Measurements from ENCODE around the gene DPF1.

DPF1 gene

DNA sequence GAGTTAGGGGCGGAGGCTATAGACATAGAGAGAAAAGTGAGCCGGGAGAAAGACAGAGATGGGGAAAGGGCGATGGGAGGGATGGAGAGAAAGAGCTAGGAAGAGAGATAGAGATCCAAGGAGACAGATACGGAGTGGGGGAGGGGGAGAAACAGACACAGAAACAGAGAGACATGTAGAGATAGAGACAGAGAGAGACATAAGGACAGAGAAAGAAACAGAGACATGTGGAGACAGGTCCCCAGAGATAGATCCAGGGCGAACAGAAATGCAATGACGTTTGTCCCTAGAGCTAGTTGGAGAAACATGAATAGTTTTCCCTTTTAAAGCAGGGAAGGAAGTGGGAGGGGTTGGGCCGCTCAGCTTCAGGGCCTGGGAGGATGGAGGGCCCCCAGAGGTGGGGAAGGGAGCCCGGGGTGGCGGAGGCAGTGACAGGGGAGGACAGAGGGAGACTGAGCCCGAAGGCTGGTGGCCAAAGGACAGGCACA lies 27.6 kb upstream of the DPF1 start:
- Mint-ChIP-seq H3K27me3 (ENCODE audit: low read depth, poor library complexity) (peaks cover 21% of the 10 kb centered on the region), H3K36me3 (ENCODE audit: low read depth) (no peaks in the 10 kb centered on the region), H3K4me3 (peak overlapping the region; percentile 70), H3K9me3 (no peaks in the 10 kb centered on the region), H3K4me1 (peaks cover 50% of the 10 kb centered on the region), H3K27ac (peak overlapping the region; percentile 6)
- TF ChIP-seq, protein P1, sequence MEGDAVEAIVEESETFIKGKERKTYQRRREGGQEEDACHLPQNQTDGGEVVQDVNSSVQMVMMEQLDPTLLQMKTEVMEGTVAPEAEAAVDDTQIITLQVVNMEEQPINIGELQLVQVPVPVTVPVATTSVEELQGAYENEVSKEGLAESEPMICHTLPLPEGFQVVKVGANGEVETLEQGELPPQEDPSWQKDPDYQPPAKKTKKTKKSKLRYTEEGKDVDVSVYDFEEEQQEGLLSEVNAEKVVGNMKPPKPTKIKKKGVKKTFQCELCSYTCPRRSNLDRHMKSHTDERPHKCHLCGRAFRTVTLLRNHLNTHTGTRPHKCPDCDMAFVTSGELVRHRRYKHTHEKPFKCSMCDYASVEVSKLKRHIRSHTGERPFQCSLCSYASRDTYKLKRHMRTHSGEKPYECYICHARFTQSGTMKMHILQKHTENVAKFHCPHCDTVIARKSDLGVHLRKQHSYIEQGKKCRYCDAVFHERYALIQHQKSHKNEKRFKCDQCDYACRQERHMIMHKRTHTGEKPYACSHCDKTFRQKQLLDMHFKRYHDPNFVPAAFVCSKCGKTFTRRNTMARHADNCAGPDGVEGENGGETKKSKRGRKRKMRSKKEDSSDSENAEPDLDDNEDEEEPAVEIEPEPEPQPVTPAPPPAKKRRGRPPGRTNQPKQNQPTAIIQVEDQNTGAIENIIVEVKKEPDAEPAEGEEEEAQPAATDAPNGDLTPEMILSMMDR (IDR thresholded peaks at IDR 0.05) = no peak
- no peak for DNase-seq

DNA sequence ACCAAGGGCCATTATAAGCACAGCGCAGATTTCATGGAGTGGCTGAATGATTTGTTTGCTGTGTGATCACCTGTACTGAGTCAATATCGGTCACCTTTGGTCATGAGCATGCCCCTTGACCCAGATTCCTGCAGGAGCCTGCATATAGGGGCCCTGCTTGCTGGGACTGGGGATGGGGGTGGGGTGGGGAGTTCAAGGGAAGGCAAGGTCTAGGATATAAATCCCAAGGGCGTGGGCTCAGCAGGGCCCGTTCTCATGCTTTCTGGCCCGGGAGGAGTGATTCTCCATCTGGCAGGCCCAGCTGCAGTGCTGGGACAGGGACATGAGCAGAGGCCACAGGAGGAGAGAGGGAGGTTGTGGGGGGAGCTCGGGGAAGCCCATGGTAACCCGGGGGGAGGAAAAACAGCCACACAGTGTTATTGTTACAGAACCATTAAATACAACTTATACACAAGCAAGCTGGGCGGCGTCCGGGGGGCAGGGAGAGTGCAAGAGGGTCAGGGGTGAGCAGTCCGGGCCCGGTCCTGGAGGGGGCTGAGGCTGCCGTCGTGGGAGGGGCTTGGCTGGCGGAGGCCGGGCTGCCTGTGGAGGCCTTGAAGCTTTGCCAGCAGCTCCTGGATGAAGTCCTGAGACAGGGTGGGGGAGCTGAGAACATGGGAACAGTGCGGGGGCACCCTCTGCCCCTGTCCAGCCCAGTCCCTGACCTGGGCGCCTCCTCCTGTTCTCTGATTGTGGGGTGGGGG lies 27.0 kb upstream of the DPF1 start:
- peaks cover 24% of the 10 kb centered on the region for H3K27me3 Mint-ChIP-seq (ENCODE audit: low read depth, poor library complexity)
- TF ChIP-seq, protein P1 (IDR thresholded peaks at IDR 0.05) = no peak
- peak; percentile 57 for DNase-seq
- no peaks in the 10 kb centered on the region for H3K36me3 Mint-ChIP-seq (ENCODE audit: low read depth)
- H3K4me1 Mint-ChIP-seq = peaks cover 50% of the 10 kb centered on the region
- peak overlapping the region; percentile 70 for H3K4me3 Mint-ChIP-seq
- H3K9me3 Mint-ChIP-seq = no peaks in the 10 kb centered on the region
- no peak overlapping the region for H3K27ac Mint-ChIP-seq

DNA sequence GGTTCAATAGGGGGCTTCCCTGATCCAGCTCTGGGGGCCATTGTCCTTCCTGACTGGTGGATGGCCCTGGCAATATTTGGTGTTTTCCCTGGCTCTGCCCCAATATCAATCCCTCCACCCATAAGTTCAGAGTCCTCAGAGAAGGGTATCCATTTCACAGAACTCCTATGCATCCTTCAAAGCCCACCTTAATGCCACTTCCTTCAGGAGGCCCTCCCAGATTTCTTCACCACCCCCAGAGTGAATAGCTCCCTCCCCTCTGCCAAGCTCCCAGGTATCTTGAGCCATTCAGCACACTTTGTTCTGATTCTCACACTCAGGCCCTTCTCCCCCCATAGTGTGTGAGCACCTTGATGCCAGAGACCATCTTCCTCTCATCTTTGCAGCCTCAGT lies 26.4 kb upstream of the DPF1 start:
- no peak overlapping the region for H3K27ac Mint-ChIP-seq
- DNase-seq = no peak
- H3K9me3 Mint-ChIP-seq = no peaks in the 10 kb centered on the region
- H3K36me3 Mint-ChIP-seq (ENCODE audit: low read depth) = no peaks in the 10 kb centered on the region
- peaks cover 25% of the 10 kb centered on the region for H3K27me3 Mint-ChIP-seq (ENCODE audit: low read depth, poor library complexity)
- H3K4me3 Mint-ChIP-seq = no peak overlapping the region
- peaks cover 45% of the 10 kb centered on the region for H3K4me1 Mint-ChIP-seq
- TF ChIP-seq, protein P1 (IDR thresholded peaks at IDR 0.05) = no peak

DNA sequence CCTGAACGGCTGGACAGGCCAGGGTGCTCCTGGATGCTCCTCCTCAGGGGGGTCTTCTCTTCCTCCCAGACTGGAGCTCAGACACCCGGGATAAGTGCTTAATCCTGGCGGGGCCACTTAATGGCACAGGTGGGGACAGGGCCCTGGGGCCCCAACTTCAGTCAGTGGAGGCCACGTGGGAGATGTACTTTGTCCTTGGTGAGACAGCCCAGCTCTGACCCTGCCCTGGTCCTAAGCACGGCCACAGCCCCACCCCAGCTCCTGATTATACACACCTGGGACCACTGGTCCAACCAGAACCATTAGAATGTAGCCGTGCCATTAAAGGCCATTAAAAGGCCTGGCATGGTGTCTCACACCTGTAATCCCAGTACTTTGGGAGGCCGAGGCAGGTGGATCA lies 24.4 kb upstream of the DPF1 start:
- DNase-seq = no peak
- Mint-ChIP-seq H3K27me3 (ENCODE audit: low read depth, poor library complexity) (peaks cover 23% of the 10 kb centered on the region), H3K36me3 (ENCODE audit: low read depth) (no peaks in the 10 kb centered on the region), H3K4me3 (no peak overlapping the region), H3K9me3 (no peaks in the 10 kb centered on the region), H3K4me1 (peaks cover 46% of the 10 kb centered on the region), H3K27ac (no peak overlapping the region)
- TF ChIP-seq, protein P1 (IDR thresholded peaks at IDR 0.05) = no peak

DNA sequence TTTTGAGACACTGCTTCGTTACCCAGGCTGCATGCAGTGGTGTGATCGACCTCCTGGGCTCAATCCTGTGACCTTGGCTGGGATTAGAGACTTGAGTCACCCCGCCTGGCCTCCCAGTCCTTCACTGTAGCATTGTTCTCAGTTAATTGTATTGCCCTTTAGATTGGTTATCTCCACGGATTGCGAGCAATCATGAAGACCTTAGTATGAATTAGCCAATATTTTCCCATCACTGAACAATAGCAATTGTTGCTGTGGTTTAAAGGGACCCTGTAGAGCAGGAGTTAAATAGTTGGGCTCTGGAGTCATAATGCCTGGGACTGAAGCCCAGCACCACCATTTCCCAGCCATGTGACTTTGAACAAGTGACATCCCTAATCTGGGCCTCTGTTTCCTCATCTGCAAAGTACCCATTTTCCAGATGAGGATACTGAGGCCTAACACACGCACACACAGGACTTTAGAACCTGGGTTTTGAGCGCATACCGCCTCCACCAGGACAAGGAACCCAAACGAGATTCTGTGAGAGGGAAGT lies 23.8 kb upstream of the DPF1 start:
- TF ChIP-seq, protein P1 (IDR thresholded peaks at IDR 0.05) = no peak
- Mint-ChIP-seq H3K27ac (no peak overlapping the region), H3K27me3 (ENCODE audit: low read depth, poor library complexity) (peaks cover 23% of the 10 kb centered on the region), H3K9me3 (no peaks in the 10 kb centered on the region), H3K36me3 (ENCODE audit: low read depth) (no peaks in the 10 kb centered on the region), H3K4me3 (no peak overlapping the region), H3K4me1 (peaks cover 39% of the 10 kb centered on the region)
- no peak for DNase-seq

DNA sequence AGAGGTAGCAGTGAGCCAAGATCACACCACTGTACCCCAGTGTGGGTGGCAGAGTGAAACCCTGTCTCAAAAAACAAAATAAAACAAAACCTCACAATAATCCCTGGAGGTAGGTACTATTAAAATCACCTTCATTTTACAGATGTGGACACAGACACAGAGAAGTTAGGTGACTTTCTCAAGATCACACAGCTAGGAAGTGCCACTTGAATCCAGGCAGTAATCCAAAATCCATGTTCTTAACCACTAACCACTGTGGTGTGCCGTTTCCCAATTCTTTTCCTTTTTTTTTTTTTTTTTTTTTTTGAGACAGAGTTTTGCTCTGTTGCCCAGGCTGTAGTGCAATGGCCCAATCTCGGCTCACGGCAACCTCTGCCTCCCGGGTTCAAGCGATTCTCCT lies 23.1 kb upstream of the DPF1 start:
- H3K36me3 Mint-ChIP-seq (ENCODE audit: low read depth) = no peaks in the 10 kb centered on the region
- TF ChIP-seq, protein P1 (IDR thresholded peaks at IDR 0.05) = no peak
- no peak for DNase-seq
- no peak overlapping the region for H3K4me3 Mint-ChIP-seq
- H3K27ac Mint-ChIP-seq = no peak overlapping the region
- H3K4me1 Mint-ChIP-seq = peaks cover 33% of the 10 kb centered on the region
- no peaks in the 10 kb centered on the region for H3K9me3 Mint-ChIP-seq
- peaks cover 21% of the 10 kb centered on the region for H3K27me3 Mint-ChIP-seq (ENCODE audit: low read depth, poor library complexity)
